Left forelimb (tissue), 1 donor: ENCODE measurements around the gene RPL36AL.
"Not testable (repeated sequence)": the region's sequence is repeated elsewhere in the genome, so short reads cannot be mapped to it uniquely, and the experiment has no call there.

Source experiments
- DNase-seq: peaks from one replicate; pipeline ENCODE4 v3.0.0-alpha.2; 2018; ENCODE audit warnings: low spot score

RPL36AL gene

DNA sequence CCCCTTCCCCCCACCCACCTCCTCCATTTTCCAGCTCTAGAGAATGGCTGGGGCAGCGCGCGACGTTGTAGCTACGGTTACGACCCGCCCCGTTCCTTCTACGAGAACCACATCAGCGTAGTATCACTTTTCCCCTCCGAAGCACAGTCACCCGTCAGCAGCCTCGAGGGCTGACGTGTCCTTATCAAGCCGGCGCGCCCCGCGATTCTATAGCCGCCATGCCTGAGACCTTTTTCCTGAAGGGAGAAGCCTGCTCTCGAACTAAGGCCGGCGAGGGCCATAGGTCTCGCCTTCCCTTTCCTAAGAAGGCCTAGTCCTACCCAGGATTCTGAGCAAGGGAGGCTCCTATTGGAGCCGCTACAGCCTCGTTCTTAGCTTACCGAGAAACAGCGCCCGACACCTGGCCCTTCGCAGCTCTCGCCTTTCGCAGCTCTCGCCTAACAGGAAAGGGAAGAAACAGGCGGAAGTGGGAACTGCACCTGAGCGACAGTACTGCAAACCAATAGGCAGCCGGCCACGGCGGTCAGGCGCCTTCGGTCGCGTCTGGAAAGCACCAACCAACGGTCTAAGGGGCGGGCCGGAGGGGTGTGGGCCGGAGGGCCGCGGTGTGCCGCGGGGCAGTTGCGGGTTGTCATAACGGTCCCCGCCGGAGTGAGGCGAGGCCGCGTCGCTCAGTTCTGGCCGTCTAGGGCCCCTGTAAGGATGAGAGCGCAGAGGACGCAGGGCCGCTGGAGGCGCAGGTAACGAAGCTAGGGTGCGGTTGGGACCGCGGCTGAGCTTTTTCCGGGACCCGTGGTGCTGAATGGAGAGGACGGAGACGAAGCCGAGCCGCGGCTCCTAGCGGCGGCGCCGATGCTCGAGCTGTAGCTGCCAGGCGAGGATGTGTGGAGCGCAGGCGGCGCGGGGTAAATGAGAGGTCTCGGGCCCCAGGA lies at the start of gene RPL36AL, which contains the start of gene MGAT2:
Gene RPL36AL, minus strand, starts transcription at position 445 of the 932 bp plus-strand sequence. CDS start 1,522 bp downstream, outside the sequence.
Gene MGAT2, plus strand, starts transcription at position 618 of the 932 bp plus-strand sequence. CDS start 470 bp downstream, outside the sequence.
- DNase-seq: peak; percentile 98

DNA sequence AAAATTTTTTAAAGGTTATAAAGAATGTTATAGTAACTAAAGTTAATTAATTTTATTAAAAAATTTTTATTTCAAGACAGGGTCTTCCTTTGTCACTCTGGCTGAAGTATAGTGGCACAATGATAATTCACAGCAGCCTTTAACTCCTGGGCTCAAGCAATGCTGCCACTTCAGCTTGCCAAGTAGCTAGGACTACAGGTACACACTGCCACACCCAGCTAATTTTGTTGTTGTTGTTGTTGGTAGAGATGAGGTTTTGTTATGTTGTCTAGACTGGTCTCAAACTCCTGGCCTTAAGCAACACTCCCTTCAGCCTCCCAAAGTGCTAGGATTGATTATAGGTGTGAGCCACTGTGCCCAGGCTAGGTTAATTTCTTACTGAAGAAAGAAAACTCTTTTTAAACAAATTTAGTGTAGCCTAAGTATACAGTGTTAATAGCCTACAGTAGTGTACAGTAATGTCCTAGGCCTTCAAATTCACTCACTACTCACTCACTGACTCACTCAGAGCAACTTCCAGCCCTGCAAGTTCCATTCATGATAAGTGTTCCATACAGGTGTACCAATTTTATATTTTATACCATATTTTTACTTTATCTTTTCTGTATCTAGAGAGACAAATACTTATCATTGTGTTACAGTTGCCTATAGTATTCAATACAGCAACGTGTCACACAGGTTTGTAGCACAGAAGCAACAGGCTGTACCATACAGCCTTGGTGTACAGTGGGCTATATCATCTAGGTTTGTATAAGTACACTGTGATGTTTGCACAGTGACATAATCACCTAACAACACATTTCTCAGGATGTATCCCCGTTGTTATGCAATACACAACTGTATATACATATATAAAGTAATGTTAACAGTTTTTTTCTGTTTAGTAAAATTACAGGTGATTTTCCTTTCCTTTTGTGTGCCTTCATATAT lies 39.4 kb upstream of the RPL36AL start:
- no peak for DNase-seq

DNA sequence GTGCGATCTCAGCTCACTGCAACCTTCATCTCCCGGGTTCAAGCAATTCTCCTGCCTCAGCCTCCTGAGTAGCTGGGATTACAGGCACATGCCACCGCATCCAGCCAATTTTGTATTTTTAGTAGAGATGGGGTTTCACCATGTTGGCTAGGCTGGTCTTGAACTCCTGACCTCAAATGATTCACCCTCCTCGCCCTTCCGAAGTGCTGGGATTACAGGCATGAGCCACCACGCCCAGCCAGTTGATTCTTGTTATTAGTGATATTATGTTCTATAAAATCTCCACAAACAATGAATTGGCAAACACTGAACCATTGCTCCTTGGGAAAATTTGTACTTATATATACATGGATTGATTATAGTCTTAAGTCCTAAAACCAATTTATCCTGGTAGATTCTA lies 37.1 kb upstream of the RPL36AL start:
- not testable (repeated sequence) for DNase-seq

DNA sequence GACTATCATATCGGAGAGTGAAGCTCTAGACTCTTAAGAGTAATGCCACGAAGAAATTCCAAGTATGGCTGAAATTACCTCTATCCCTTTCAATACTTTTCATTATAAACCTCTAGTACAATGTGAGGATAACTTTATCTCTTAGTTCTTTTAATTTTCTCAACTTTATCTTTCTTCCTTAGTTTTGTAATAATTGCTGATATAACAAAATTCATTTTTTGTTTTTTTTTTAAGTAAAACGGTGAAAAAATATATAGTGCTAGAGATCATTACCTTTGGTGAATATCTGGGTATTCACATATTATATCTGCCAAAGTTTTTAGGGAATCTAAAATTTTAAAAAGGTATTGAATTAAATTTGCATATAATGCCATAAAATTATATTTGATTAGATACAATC lies 34.1 kb upstream of the RPL36AL start:
- no peak for DNase-seq

GRCh38 chr14:49653508-49653907 lies 33.1 kb upstream of the RPL36AL start:
- DNase-seq: no peak

- no peak for DNase-seq
Observed at GRCh38 chr14:49642163-49642562, 21.7 kb upstream of the RPL36AL start.

GRCh38 chr14:49641697-49642129 lies 21.3 kb upstream of the RPL36AL start:
- no peak for DNase-seq

DNA sequence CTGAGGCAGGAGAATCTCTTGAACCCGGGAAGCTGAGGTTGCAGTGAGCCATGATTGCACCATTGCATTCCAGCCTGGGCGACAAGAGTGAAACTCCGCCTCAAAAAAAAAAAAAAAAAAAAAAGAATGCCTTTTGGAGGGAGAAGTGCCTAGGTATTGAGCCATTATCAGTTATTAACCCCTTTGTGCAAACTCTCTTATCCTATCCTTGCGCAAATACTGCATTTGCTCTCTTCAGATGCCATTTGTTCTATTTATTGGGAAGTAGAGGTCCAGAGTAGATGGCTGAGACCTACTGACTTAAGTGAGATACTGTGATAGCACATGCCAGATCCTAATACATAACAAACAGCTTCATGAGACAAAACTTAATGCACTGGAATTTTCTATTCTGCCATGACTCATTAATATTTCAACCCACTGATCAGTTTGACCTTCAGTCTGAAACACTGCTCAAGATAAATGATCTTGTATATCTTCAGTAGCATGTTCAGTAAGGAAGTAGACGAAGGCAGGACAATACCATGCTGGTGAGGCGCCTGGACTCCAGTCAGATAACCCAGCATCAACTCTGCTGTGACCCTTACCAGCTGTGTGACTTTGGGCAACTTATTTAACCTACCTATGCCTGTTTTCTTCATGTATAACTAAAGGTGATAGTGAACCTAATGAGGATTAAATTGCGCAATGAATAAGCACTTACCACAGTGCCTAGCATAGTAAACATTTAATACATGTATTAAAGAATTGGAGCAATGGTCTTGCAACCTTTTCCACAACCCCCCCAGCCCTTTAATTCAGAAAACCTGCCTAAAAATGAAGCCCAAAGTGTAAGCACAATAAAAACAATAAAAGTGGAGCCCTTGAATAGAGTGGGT lies 20.4 kb upstream of the RPL36AL start:
- no peak for DNase-seq

GRCh38 chr14:49637534-49638078 lies 17.2 kb upstream of the RPL36AL start:
- DNase-seq: no peak

GRCh38 chr14:49636866-49637265 lies 16.4 kb upstream of the RPL36AL start:
- no peak for DNase-seq

- DNase-seq: peak; percentile 81
Observed at GRCh38 chr14:49634547-49635334, 14.3 kb upstream of the RPL36AL start, which contains the start of gene DNAAF2. DNAAF2 (minus strand) TSS chr14:49635244; CDS start chr14:49635149, 95 bp downstream.

DNA sequence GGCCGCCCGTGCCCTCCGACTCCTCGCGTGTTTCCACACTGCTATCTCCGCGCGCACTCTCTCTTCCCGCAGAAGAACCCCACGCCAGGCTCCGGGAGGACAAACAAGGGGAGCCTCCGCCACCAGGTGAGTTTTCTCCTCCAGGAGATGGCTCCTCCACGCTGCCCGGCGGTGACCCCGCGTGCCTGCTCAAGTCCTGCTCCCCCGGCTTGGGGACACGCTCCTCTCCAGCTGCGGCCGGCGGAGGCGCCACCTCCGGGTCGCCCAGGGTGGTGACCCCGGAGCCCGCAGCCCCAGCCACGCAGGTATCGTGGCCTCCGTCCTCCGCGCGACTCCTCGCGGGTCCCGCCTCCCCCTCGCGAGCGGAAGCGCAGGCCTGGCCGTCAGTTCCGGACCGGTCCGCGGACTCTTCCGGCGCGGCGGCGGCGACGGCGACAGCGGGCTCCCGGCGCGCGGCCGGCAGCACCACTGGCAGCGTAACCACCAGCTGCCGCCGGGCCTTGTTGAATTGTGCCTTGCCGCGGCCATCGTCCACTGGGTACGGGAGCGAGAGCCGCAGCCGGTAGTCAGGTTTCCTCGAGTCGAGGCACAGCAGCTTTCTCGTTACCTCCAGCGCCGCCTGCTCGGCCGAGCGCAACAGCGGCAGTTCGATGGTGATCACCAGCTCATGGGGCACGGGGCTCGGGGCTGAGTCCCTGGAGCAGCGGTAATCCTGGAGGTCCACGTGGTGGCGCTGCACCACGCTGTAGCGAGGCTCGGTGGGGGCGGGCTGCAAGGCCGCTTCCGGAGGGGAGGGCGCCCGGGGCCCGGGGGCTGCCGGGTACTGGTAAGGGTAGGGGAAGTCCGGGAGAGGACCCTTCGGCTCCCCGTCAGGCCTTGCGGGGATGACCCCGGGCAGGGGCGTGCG lies 13.5 kb upstream of the RPL36AL start:
- DNase-seq: peak; percentile 97

DNA sequence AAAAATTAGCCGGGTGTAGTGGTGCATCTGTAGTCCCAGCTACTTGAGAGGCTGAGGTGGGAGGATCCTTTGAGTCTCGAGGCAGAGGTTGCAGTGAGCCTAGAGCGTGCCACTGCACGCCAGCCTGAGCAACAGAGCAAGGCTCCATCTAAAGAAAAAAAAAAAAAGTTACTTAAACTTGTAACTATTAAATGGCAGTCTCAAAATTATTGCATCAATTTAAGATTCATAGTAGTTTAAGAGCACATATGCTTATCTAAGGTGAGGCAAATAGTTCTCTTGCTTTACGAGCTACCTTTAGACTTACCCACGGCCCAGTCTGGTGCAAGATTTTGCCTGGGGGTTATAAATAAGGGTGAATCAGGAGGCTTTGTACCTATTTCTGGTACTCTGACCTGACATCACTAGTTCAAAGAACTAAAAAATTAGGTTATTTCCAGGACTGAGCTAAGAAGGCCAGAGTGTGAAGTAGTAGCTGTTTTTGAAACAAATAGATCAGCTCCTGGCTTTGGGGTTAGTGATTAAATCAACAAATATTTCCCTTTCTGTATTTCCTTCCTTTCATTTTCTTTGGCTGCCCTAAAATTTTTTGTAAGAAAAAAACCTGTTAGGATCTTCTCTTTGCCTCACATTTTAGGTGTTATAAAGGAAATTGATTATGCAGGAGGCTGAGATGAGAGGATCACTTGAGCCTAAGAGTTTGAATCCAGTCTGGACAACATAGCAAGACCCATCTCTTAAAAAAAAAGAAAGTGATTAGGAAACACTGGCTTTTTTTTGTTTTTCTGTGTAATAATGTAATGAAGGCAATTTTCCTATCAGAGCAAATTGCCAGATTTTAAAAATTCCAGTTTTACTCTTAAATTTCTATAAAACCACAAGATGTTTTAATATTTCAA lies 3.8 kb upstream of the RPL36AL start:
- no peak for DNase-seq

- no peak for DNase-seq
Observed at GRCh38 chr14:49623387-49623786, 3.0 kb upstream of the RPL36AL start.

GRCh38 chr14:49622022-49622607 lies 1.7 kb upstream of the RPL36AL start:
- DNase-seq: no peak

DNA sequence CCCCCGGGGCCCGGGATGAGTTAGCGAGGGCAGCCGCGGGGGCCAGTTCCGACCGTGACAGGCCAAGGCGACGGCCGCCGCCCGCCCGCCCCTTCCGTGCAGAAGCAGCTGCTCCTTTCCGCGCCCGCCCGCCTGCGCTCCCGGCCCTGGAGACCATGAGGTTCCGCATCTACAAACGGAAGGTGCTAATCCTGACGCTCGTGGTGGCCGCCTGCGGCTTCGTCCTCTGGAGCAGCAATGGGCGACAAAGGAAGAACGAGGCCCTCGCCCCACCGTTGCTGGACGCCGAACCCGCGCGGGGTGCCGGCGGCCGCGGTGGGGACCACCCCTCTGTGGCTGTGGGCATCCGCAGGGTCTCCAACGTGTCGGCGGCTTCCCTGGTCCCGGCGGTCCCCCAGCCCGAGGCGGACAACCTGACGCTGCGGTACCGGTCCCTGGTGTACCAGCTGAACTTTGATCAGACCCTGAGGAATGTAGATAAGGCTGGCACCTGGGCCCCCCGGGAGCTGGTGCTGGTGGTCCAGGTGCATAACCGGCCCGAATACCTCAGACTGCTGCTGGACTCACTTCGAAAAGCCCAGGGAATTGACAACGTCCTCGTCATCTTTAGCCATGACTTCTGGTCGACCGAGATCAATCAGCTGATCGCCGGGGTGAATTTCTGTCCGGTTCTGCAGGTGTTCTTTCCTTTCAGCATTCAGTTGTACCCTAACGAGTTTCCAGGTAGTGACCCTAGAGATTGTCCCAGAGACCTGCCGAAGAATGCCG lies 872 bp upstream of the RPL36AL start:
- peak; percentile 84 for DNase-seq

DNA sequence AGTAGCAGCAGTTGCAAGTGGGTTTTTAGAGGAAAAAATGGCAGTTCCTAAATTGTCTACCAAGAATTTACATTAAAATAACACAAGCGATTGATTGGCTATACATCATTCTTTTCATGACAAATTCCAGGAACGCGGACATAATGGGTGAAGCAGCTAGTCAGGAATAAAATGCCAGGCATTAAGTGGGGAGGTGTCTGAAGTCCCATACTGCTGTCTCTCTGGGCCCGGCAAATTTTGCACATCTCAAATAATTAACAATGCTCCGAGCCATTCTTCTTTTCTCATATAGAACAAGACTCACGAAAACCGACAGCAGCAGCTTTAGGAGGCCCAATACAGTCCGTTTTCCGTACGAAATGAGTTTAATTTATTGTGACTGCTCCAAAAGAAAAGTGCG lies 696 bp downstream of the RPL36AL start:
- no peak for DNase-seq
